HK-2 (cell line): Measurements from ENCODE around the gene ZNF526.

Experiments used
- DNase-seq: peaks from one replicate; pipeline ENCODE4 v3.0.0-alpha.2; 2018; ENCODE audit not compliant: unreplicated experiment

ZNF526 gene

DNA sequence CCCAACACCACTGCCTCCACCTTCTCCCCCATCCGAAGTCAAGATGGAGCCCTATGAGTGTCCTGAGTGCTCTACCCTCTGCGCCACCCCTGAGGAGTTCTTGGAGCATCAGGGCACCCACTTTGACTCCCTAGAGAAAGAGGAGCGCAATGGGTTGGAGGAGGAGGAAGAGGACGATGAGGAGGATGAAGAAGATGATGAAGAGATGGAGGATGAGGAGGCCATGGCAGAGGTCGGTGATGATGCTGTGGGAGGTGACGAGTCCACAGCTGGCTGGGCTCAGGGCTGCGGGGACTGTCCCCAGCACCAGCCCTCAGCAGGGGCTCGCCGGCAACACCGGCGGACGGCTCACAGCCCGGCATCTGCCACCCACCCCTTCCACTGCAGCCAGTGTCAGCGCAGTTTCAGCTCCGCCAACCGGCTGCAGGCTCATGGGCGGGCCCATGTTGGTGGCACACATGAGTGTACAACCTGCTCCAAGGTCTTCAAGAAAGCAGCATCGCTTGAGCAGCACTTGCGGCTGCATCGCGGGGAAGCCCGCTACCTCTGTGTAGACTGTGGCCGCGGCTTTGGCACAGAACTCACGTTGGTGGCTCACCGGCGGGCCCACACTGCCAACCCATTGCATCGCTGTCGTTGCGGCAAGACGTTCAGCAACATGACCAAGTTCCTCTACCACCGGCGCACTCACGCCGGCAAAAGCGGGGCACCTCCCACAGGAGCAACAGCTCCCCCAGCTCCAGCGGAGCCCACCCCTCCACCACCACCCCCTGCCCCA is 5.0 kb downstream of the ZNF526 start:
- no peak for DNase-seq

DNA sequence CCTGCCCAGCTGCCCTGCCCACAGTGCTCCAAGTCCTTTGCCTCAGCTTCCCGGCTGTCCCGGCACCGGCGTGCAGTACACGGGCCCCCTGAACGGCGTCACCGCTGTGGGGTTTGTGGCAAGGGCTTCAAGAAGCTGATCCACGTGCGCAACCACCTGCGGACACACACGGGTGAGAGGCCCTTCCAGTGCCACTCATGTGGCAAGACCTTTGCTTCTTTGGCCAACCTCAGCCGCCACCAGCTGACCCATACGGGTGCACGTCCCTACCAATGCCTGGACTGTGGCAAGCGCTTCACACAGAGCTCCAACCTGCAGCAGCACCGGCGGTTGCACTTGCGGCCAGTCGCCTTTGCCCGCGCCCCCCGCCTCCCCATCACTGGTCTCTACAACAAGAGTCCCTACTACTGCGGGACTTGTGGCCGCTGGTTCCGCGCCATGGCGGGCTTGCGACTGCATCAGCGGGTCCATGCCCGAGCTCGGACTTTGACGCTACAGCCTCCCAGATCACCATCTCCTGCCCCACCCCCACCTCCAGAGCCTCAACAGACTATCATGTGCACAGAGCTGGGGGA is 5.7 kb downstream of the ZNF526 start:
- no peak for DNase-seq

DNA sequence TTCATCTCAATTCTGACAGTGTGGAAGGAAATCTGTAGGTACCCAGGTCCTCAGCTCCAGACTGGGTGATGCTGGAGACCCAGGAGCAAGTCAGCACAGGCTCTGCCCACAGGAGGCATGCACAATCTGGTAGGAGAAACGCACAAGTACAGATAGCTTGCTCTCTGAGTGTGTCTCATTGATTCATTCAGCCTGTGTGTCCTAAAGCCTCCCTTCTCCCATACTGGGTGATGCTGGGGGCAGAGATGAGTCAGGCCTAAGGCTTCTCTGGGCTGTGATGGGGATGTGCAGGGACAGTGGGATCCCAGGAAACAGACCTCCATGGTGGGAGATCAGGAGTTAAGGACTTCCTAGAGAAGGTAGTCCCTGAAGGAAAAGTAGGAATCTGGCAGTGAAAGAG is 6.8 kb downstream of the ZNF526 start:
- no peak for DNase-seq

DNA sequence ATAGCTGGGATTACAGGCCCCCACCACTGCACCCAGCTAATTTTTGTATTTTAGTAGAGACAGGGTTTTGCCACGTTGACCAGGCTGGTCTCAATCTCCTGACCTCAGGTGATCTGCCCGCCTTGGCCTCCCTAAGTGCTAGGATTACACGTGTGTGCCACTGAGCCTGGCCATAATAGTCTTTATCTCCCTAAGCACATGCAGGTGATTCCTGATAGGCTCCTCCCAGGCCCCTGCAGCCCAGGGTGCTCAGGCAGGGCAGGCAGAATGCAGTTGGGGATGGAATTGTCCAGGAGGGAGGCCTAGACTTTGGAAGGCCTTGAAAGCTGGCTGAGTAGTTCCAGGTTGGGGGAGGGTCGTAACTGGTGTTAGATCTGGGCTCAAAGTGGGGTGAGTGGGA is 8.5 kb downstream of the ZNF526 start:
- no peak for DNase-seq

DNA sequence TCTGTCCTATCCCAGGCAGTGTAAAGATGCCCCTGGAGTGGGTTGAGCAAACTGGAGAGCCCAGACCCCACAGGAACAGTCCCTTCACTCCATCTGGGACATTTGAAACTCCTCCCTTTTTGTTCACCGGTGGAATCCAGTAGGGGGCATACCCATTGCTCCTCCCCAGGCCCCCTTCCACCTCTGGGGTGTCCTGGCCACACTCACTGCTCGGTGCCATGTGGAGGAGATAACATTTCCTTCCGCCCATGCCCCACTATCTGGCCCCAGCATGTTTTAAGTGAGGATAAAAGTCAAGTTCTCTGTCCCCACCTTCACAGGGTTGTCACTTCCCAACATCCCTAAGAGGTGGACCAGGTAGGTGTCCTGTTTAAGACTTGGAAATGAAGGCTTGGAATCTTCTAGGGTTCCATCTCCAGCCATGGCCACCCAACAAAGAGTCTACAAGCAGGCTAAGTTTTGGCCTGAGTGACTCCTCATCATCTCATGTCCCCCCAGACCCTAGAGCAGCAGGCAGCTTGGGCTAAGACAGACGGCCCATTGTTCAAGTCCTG is 9.3 kb downstream of the ZNF526 start:
- no peak for DNase-seq

DNA sequence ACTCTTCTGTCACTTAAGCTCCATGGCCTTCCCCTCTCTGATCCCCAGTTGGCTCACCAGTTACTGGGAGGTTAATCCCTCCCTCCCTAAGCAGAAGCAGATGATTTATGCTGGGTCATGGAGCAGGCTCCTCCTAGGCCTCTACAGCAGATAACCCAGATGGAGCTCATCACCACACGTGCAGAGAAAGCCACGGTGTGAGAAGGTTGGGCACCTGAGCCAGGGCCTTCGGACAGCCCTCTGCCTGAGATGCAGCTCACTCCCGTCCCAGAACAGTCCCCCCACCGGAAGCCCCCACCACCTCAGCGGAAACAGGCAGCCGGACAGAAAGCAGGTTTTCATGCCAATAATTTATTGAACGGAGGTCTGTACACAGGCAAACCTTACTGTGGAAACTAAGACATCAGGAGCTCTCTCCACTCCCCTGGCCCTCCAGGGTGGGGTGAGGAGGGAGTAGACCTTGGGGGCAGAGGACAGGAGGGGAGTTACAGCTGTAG is 9.8 kb downstream of the ZNF526 start:
- no peak for DNase-seq

DNA sequence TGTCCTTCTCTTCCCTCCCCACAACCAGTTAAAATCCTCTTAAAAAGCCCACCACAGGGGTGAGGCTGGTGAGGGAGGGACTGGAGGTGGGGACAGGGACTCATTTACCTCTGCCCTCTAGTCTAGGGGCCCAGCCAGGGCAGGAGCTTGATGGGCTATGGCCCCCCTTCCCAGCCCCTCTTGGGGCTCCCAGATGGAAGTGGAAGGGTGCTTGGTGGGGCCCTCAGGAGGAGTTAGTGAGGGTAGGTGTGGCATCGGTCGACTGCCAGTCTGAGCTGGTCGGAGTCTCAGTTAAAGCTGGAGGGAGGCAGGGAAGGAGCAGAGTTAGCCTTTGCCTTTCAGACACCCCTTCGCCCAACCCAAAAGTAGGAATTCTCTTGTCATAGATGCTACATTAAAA is 10.5 kb downstream of the ZNF526 start:
- no peak for DNase-seq

DNA sequence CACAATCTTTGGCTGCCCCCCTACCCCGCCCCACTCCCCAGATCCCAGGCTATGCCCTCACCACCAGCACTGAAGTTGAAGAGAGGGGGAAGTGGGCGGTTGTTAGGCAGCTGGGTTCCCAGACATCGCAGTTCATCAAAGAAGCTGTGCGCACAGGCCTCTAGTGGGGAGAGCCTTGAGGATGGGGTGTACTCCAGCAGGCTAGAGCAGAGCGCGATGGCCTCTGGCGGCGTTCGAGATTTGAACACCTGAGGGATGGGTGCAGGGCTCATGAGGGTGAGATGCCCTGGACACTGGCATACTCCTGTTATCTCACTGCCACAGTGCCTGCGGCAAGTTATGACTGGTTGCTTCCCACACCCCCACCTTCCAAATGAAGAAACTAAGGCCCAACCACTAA is 12.3 kb downstream of the ZNF526 start:
- DNase-seq = no peak

DNA sequence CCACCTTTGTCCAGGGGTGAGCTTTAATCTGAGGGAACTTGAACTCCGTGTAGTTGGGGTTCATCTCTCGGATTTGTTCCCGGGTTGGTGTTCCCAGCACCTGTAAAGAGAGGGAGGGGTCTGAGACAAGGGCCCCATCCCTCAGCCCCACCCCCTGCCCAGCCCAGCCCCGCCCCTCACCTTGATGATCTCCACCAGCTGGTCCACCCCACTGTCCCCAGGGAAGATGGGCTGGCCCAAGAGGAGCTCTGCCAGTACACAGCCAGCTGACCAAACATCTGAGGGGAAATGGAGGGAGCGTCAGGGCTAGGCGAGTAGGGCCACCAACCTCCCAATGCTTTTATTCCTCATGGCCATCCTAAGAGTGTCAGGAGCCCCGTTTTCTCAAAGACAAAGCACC is 13.0 kb downstream of the ZNF526 start:
- DNase-seq = no peak

DNA sequence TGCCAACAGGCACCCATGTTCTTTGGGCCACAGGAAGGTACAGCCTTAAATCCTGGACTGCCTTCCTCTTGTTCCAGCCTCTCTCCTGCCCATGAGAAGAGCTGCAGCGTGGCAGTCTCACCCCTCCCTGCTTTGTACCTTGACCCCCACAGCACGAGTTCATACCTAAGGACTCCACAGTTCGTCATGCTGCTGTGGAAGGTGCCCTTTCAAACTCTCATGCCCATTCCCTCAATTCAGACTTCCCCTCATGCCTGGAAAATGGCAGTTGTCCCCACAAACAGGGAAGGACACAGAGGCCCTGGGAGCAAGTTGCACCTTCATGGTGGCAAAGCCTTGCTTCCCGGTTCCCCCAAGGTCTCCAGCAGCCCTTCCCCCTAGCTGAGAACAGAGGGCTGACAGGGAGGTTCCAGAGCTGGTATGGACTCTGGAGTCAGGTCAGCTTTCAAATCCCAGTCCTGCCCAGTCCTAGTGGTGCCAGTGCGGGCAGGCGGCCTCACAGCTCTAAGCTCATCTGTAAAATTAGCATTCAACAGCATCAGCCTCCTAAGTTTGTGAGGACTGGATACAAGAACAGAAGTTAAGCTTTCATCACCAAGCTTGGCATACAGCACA is 13.7 kb downstream of the ZNF526 start:
- no peak for DNase-seq

DNA sequence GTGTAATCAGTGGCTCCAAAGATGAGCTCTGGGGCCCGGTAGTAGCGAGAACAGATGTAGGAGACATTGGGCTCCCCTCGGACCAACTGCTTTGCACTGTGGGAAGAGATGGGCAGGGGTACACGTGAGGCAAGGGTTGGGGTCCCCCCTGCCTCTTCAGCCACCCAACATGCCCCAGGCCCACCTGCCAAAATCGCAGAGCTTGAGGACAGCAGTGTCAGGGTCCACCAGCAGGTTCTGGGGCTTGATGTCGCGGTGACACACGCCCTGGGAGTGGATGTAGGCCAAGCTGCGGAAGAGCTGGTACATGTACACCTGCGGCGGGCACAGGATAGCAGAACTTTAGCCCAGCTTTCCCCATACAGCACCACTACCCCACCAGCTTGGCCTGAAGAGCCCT is 14.3 kb downstream of the ZNF526 start:
- no peak for DNase-seq

DNA sequence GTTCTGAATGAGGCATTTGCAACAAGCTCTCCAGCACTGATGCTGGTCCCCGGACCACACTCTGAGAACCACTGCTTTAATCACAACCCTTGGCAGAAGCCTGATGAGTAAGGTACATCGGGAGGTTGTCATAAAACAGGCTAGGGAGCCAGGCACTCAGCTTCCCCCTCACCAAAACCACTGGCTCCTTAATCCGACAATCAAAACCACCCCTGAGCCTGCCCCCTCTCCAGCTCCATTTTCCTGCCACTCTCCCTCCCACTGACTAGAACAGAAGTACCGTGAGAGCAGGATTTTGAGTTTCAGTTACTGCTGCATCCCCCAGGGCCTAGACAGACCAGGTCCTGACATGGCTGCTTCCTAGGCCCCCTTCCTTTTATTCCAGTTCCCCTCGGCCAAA is 15.1 kb downstream of the ZNF526 start:
- no peak for DNase-seq

DNA sequence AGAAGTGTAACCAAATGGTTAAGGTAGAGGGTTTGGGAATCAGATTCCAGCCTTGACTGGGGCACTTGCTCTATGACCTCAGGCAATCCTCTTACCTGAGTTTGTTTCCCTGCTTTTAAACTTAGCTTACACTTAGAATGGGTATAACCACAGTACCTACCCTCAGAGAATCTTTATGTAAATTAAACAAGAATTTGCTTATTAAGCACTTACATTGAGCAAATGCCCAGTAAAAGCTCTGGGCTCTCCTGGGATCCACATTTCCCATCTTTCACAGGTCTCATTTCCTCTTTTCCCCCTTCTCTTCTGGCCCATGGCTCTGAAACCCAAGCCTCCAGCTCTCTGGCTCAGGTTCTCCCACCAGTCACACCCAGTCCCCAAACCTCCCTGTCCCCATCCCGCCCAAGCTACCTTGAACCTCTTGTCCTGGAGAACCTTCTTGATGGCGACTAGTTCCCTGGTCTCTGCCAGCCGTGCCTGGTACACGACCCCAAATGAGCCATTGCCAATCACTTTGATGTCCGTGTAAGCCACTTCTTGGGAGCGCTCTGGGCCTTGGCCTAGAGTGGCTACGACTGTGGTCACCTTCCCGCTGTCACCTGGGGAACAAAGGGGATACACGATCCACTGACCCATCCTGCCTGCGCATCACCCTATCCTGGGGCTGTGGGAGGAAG is 19.6 kb downstream of the ZNF526 start:
- no peak for DNase-seq

DNA sequence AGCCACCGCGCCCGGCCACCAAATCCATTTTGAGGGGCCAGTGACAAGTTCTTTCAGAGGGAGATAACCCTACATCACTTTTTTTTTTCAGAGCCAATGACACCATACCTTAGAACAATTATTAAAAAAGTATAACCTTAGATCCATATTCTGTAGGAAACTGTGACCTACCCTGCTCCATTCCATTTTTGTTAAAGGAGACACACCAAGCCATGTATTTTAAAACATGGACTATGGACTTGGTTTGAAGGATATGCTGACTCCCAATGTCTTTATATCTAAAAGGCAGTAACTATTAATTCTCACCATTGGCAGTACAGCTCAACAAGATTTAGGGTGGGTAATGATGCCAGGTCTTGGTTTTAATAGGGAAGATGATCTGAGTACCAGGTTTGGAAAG is 21.2 kb downstream of the ZNF526 start:
- DNase-seq = no peak

DNA sequence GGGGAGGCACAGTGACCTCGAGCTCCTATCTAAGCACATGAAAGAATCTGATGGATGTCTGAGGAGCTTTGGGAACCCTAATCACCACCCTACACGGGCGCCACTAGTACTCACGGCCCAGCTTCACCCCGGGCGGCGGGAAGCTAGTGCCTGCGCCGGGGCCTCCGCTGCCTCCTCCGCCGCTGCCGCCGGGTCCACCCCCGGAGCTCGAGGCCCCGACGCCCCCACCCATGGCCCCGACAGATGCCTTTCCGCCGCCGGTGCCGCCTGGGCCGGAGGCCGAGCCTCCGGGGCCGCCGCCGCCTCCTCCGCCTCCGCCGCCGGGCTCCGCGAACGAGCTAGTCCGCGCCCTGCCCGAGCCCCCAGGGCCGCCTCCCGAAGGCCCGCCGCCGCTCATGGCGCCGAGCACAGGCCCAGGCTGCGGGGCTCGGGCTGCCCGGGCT is 22.0 kb downstream of the ZNF526 start:
- no peak for DNase-seq

DNA sequence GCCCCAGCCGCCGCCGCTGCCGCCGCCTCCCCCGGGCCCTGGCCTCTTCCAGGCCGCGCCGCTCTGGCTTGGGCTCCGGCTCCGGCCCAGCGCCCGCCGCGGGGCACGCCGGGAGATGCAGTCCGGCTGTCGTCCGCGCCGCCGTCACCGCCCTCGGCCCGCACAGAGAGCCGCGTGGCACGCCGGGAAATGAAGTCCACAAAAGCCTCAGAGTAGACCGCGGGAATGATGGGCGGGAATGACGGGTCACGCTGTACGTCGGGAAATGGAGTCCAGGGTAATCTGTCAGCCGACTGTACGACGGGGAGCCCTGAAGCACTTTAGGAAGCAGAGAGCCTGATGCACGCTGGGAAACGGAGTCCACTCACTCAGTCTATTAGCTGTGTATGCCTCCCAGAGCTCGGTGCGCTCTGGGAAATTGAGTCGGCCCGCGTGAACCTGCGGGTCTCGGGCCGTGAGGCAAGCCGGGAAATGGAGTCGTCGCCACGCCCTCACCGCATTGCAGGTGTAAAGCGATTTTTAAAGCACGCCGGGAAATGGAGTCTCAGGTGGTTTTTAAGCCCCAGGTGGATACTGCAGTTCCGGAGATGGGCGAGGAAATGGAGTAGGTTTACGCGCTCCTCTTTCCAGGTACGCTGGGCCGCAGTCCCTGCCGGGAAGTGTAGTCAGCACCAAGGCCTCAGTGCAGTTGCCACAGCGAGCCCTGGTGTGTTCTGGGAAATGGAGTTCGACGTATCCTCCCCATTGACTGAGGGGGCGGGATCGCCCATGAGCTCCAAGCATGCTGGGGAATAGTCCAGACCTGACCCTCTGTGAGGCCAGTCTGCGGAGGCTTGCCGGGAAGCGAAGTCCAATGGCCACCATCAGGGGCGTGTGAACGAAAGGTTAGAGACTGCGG is 22.6 kb downstream of the ZNF526 start, which contains the start of gene GSK3A:
GSK3A (minus strand) TSS at position 91 of the 898 bp plus-strand sequence. CDS start 137 bp downstream, outside the sequence.
- peak; percentile 97 for DNase-seq

DNA sequence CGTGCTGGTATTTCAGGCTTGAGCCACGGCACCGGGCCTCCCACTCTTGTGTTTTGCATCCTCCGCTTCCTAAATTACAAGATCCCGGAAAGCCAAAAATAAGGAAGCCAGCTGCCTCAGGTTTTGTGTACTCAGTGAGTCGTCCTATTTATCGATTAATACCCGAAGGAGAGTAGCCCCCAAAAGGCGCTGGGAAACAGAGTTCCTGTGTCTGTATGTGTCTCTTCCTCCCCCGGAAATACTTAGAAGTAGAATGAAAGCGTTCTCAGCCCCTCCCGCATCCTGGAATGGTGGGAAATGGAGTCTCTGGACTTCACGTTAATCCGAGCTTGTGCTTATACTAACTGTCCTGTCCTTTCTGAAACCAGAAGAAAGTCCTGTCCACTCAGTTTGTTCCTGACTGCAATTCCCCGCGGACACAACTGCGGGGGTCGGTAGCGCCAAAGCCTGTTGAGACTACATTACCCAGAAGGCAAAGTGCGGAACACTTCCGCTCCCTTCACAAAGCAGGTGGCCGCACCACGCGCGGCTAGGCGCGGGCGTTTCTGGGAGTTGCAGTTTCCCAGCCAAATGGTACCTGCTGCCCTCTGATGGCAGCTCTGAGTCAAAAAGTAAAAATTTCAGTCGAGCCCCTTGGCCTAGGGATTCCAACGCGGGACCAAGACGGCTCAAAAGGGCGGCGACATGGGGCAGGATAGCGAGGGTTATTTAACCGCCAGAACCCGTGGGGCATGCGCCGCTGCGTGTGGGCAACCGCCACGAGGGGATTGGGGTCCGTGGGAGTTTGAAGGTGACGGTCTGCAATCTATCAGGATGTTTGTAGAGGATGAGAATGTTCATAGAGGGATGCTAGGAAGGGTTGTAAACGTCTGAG is 24.5 kb downstream of the ZNF526 start:
- peak; percentile 94 for DNase-seq

DNA sequence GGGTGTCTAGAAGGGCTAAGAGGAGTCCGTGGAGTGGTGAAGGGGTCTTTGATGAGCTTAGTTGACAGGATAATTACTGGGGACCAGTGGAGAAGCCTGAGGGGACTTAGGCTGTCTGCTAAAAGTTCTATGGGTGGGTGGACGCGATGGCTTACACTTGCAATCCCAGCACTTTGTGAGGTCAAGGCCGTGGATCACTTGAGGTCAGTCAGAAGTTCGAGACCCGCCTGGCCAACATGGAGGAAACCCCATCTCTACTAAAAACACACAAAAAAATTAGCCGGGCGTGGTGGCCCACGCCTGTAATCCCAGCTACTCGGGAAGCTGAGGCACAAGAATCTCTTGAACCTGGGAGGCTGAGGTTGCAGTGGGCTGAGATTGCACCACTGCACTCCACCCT is 25.1 kb downstream of the ZNF526 start:
- DNase-seq = no peak

DNA sequence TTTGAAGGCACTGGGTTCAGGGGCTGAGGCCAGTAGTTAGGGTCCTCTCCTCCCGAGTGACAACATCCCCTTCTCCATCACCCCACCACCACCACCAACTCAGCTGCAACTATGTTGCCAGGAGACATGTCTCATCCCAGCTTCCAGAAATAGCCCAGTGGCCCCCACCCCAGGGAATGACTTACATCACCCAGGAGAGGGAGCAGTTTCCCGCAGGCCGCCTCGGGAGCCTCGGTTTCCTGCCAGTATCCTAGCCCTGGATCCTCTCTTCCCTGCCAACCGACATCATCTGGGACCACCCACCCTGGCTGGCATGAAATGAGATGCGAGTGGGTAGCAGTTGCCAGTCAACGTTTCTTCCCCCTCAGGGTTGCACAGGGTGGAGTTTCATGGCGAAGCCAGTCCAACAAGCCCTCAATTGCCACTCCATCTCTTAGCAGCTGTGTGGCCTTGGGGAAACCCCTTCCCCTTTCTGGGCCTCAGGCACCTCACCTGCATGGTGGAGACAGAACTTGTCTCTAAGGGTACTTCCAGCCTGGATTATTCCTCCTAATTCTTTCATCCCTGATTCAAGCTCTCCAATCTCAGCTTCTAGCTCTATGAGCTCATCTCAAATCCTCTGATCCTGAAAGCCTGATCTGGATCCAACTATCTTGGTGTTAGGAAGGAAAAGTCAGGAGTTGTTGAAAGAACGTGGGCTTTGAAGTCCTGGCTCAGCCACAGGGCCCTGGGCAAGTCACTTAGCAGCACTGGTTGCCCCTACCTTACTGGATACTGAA is 26.2 kb downstream of the ZNF526 start:
- peak; percentile 58 for DNase-seq
